NCI-H460 (cell line): ENCODE measurements around the gene HECTD4. TPM values are rescaled to one million over a fixed set of nuclear protein-coding genes. Genes with fewer than 3 reads are reported as not detected.
A peak's percentile ranks its signal among the peaks of the same experiment; 100 is the strongest.
"Not testable (repeated sequence)": the region's sequence is repeated elsewhere in the genome, so short reads cannot be mapped to it uniquely, and the experiment has no call there.

Experiments
- DNase-seq: peaks from one replicate; pipeline ENCODE4 v3.0.0-alpha.2; 2016; ENCODE audit warnings: low read depth; ENCODE audit errors: extremely low read depth
- total RNA-seq: library from RNA; depleted of rRNA; stranded (reverse); fragments of >200 nt; shearing (Covaris generic); gene quantifications from 2 replicates; pipeline ENCODE4 v1.2.3, GENCODE V29; 2014

The HECTD4 gene
- total RNA-seq, 1 experiment from 2014 or later: 13.6 TPM

DNA sequence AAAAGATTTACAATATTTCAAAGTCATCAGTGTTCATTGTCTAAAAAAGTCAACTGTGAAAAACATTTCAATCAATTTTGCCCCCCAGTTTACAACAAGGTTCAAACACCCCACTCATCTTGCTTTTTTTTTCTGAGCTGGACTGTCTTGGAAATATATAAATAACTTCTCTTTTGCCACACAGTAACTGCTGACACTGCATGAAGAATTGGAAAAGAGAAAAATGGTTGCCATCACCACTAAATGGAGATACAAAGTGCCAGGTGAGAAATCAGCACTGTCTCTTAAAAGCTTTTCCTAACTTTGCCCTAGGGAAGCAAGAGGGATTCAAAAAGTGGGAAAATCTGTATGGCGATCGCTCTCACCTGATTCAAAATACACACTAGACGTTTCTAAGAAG, 155.5 kb downstream of the HECTD4 start:
- no peak for DNase-seq

- not testable (repeated sequence) for DNase-seq
These were observed 161.6 kb downstream of the HECTD4 start for GRCh38 chr12:112220628-112221027.

DNA sequence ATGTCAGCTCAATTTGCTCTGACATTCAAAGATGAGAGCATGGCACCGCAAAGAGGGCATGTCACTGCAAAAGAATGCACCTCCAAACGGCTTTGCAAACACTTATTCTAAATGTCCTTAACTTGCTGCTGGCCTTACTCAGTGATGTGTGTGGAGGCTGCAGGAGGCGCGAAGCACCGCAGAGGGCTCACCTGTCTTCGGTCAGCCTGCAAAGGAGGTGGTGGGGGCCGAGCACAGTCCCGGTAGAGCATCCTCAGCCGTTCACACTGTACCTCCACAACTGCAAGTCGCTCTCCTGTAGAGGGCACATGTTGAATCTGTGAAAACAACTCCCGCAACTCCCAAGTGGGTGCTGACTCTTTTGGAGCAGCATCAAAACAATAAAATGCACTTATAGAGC, 163.0 kb downstream of the HECTD4 start:
- DNase-seq: no peak

DNA sequence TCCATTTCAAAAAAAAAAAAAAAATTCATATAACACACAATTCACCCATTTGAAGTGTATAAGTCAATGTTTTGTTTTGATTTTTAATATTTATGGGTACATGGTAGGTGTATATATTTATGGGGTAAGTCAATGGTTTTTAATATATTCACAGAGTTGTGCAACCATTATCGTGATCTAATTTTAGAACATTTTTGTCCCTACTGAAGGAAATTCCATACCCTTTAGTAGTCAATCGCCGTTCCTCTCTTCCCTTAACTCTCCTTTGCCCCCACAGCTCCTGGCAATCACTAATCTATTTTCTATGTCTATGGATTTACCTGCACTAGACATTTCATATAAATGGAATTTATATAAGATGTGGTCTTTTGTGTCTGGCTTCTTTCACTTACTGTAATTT, 164.1 kb downstream of the HECTD4 start:
- no peak for DNase-seq

DNA sequence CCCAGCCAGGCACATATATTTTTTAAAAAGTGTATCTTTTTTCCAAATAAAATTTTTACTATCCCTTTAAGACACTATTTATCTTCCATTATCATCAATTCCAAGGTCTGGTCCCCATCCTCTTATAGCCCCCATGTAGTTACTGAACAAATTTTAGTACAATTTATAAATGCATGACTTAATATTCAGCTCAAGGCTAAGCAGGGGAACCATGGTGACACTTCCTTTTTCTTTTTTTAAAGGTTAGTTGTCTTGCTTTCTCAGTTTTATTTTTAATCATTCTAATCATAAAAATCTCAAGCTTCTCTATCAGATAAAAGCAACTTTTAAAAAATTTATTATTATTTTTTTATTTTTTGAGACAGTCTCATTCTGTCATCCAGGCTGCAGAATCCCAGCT, 164.6 kb downstream of the HECTD4 start:
- DNase-seq: no peak

GRCh38 chr12:112216223-112216622, 166.0 kb downstream of the HECTD4 start:
- no peak for DNase-seq

- no peak for DNase-seq
These were observed 168.2 kb downstream of the HECTD4 start for GRCh38 chr12:112214064-112214463.

GRCh38 chr12:112208301-112208910, 173.8 kb downstream of the HECTD4 start:
- DNase-seq: no peak

- no peak for DNase-seq
These were observed 174.8 kb downstream of the HECTD4 start for GRCh38 chr12:112207397-112207924.

DNA sequence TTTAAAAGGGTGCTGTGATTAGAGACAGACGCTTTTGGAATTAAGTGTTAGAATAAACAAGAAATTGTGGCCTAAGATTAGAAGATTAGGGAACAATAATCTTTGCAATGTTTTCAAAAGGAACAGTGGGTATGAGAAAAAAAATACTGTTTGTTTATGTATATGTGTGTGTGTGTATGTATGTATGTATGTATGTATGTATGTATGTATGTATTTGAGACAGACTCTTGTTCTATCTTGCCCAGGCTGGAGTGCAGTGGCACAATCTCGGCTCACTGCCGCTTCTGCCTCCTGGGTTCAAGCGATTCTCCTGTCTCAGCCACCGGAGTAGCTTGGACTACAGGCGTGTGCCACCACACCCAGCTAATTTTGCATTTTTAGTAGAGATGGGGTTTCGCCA, 175.3 kb downstream of the HECTD4 start:
- no peak for DNase-seq

GRCh38 chr12:112199136-112199535, 183.1 kb downstream of the HECTD4 start:
- DNase-seq: no peak

GRCh38 chr12:112198120-112198733, 184.0 kb downstream of the HECTD4 start:
- peak; percentile 41 for DNase-seq

GRCh38 chr12:112196196-112196875, 185.9 kb downstream of the HECTD4 start:
- DNase-seq: no peak

DNA sequence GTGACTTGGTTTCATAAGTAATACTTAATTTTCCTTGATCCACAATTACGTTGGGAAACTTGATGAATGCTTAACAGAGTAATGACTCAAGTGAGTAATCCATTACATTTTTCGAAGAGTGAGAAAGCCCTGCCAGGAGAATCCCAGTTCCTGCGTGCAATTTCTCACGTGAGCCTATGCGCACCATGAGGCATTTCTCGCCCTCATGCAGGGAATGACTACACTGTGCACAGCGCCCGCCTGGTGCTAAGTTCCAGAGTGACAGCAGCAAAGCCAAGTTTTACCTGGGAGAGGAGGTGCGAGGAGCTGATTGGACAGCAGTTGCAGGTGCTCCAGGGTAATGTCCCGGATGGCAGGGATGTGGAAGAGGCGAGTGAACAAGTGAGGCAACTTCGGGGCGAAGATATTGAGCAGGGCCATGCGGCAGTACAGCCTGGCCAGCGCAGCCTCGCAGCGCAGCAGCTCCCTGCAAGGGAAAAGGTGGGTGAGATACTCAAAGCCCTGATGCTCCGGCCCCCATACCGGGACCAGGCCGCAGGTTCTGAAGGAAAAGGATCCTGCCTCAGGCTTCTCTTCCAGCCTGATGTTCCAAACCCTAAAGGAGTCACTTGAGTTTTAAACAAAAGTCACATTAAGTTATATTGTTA, 187.5 kb downstream of the HECTD4 start:
- no peak for DNase-seq

DNA sequence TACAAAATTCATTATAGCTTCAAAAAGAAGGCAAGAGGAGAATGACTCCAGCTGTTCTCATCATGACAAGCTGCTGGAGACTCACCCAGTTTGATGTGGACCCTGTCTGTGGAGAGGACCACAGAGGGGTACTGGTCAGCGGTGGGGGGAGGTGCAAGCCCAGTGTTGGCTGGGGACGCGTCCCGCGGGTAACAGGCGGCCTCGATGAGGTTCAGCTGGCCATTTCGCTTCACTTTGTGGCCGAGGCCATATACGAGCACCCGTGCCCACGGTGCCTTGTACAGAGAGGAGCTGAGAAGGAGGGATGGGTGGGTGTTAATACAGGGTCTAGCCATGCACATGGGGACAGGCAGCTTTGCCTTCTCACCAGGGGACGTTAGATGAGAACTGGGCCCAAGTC, 189.8 kb downstream of the HECTD4 start:
- DNase-seq: no peak

DNA sequence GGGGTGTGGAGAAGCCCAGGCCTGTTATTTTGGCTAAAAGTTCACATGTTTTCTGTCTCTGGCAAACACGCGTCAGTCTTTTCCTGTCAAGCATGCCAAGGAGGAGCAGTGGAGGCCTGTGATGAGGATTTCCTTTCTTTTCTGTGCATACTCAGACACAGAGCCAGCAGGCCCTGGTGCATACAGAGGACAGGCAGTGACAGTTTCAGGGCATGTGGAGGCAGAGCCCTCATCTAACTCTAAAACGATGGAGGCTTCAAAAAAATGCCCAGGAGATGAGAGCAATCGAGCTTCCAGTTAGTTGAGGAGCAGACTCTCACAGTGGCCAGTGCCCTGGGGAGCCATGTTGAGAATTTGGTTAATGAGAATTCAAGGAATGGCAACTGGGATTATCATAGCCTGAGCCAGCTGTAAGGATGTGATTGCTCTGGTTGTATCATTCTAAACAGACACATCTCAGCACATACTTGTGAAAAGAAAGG, 190.3 kb downstream of the HECTD4 start:
- DNase-seq: no peak

DNA sequence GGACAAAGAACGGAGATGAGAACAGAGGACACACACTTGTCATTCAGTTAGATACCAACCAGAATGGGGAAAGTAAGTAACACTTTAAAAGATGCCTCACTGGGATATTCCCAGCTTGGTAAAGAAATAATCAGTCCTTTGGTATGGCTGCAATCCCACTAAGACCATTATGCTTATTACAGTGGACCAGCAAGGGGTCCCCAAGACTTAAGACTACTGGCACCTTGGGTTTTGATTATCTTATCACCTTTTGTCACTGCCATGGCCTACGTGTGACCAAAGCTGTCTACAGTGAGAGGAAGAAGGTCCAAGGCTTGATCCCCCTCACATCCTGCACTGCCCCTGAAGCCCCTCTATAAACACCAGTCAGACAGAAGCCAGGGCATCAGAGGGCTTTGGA, 191.0 kb downstream of the HECTD4 start:
- no peak for DNase-seq

DNA sequence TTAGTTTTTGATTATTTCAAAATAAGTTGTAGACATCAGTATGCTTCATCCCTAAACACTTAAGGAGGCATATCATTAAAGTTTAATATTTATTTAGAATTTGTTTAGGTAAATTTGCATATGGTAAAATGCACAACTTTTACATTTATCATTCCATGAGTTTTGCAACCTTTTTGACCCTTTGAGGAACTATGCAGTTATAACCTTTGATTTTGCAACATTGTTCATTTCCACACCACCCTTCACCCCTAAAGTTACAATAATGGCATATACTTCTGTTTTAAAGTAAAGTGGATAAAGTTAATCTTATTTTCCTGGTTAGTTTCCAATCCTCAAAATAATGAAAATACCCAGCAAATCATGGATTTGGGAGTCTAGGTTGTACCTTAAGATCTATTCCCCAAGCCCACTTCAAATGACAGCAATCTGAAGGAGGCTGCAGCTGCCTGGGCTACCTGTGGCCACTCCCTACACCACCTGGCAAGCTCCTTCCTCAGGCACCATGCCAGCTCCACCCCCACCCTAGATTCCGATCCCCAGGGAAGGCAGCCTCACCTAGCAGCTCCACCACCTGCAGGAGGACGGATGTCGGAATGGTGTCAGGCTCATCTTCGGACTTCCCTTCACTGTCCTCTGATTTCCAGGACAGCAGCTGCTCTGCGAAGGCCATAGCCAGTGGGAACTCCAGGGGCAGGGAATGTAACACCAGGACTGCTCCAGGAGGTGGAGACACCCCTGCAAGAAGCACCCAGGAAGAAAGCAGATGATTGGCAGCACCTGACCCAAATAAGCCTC, 191.8 kb downstream of the HECTD4 start:
- DNase-seq: no peak

DNA sequence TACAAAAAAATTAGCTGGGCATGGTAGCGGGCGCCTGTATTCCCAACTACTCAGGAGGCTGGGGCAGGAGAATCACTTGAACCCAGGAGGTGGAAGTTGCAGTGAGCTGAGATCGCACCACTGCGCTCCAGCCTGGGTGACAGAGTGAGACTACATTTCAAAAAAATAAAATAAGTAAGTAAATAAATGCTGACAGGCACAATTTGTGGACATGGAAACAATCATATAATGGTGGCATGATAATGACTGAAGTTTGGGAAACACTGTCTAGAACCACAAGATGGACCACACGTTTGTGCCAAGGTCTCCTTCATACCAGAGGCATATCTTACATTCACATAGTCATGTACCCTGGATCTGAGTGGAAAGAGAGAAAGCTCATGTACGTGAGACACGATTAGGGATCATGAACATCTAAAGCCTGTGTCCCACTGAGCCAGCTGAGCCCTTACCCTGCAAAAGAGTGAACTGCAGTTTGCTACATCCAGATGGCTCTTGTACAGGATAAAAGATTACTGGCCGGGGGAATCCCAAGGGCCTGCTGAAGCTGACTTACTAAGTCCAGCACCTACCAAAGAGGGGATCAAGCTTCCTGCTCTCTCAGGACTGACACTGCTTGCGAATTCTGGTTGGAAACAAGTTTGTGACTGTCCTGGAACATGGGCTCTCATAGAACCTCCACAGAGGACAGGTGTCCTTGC, 194.0 kb downstream of the HECTD4 start:
- DNase-seq: no peak
